Heart left ventricle (tissue), 16 donors: ENCODE measurements around the gene REM2. TPM values are rescaled to one million over a fixed set of nuclear protein-coding genes. Genes with fewer than 3 reads are reported as not detected.

Experiments
- ATAC-seq, 4 donors: fragments of 200-7000 bp; cut with Tn5 transposase; one replicate each; pipeline ENCODE4 v1.9.1; 2020 to 2022; ENCODE audit warnings: moderate library complexity in 4 of 4, mild to moderate bottlenecking in 3 of 4, moderate number of reproducible peaks in 1 of 4
- DNase-seq, 5 donors: peaks; one replicate each; pipeline ENCODE4 v3.0.0-alpha.2; 2020
- H3K27ac ChIP-seq, 12 donors: fragments of 200-600 bp; sonication (generic) in 4 of 12; one replicate each; pipeline versions ENCODE4 v1.5.0 to v1.8.0; 2016 to 2022; ENCODE audit warnings: mild to moderate bottlenecking in 2 of 12
- H3K27me3 ChIP-seq, 9 donors: fragments of 200-600 bp; sonication (generic) in 2 of 9; one replicate each; pipeline versions ENCODE4 v1.5.1 to v1.8.0; 2016 to 2022; ENCODE audit warnings: mild to moderate bottlenecking in 3 of 9
- H3K36me3 ChIP-seq, 9 donors: fragments of 200-600 bp; sonication (generic) in 2 of 9; one replicate each; pipeline versions ENCODE4 v1.5.0 to v1.8.0; 2018 to 2022; ENCODE audit warnings: mild to moderate bottlenecking in 2 of 9
- H3K4me1 ChIP-seq, 12 donors: fragments of 200-600 bp; sonication (generic) in 4 of 12; one replicate each; pipeline versions ENCODE4 v1.5.0 to v1.8.0; 2016 to 2022; ENCODE audit warnings: mild to moderate bottlenecking in 3 of 12
- H3K4me3 ChIP-seq, 12 donors: fragments of 200-600 bp; sonication (generic) in 4 of 12; one replicate each; pipeline versions ENCODE4 v1.5.0 to v1.8.0; 2017 to 2022; ENCODE audit warnings: mild to moderate bottlenecking in 9 of 12, moderate library complexity in 4 of 12
- H3K9me3 ChIP-seq, 12 donors: fragments of 200-600 bp; sonication (generic) in 4 of 12; one replicate each; pipeline versions ENCODE4 v1.5.0 to v1.8.0; 2016 to 2022; ENCODE audit warnings: mild to moderate bottlenecking in 1 of 12
- POLR2A ChIP-seq, 2 donors: fragments of 450-650 bp; IDR thresholded peaks; one replicate each; pipeline ENCODE4 v1.6.1; 2017; ENCODE audit warnings: antibody characterized with exemption in 2 of 2, mild to moderate bottlenecking in 2 of 2, moderate library complexity in 2 of 2
- WGBS, 4 donors: extraction: QIAGEN DNeasy Blood & Tissue Kit in 2 of 4; methylation state at CpG; one replicate each; pipeline versions ENCODE4 v1.1.5 to v1.1.7; 2013 to 2018; 5-methylcytosine and 5-hydroxymethylcytosine counted together
- intact Hi-C, 10 donors: fragments of 100-400 bp; cut with DNase I; formaldehyde crosslinking; loops; one replicate each; pipeline versions ENCODE4 v1.11.1 to v1.14.2; 2022
- polyA plus RNA-seq, 2 donors: library from polyadenylated mRNA; stranded (reverse); fragments of 200-250 nt; gene quantifications; one replicate each; pipeline ENCODE4 v1.2.3, GENCODE V29; 2013
- total RNA-seq, 9 donors: library from RNA; depleted of rRNA in 2 of 9; stranded (reverse); fragments of >200 nt in 2 of 9; fragmentation: NEBNext Ultra II Directional in 3 of 9; extraction: Animal tissue kit (Norgen Biotek cat#: 25700) in 3 of 9; gene quantifications; one replicate each; pipeline versions ENCODE4 v1.1.0 to v1.2.4, GENCODE V29; 2016 to 2023
- TF ChIP-seq, protein P1 (sequence below), 12 donors: fragments of 200-600 bp; sonication (generic) in 4 of 12; IDR thresholded peaks; one replicate each; pipeline versions ENCODE4 v1.5.0 to v1.8.0; 2018 to 2022; ENCODE audit warnings: antibody characterized with exemption in 12 of 12, mild to moderate bottlenecking in 5 of 12
- donor health status: ischemic (EF 13 %, LVEDD 7.1; RV severe dilation, severe dysfunction).
- donor health status: healthy with polysubstance abuse.
- donor health status: DM: no; HTN: yes; CAD: no.
- donor health status: DM: no; HTN: no; CAD: no.
- donor health status: ischemic (EF 25% LVEDD 6.9; RV normal size, moderate dysfunction).
- donor health status: ischemic (EF 25% LVEDD 5.7; RV mildly dilated, moderate dysfunction).
- donor health status: healthy.
- donor health status: DM: yes; HTN: yes; CAD: no.
- donor health status: ischemic (EF 35%, LVEDD 5.7; RV mildly dilated, moderate dysfunction).
- donor health status: nonischemic (EF 11% LVEDD 7.7; RV severe dilation, severe dysfunction).
- donor health status: DM: yes; HTN: yes; CAD: no.
- donor health status: PGD.
- donor health status: ischemic (EF 29% LVEDD 5.4; RV normal size, mild dysfunction).
- donor health status: nonischemic (EF 23%, LVEDD 6.1; RV moderate dilation, normal function).

Gene REM2
- total and polyA plus RNA-seq, 11 donors: 0.06 to 0.21 TPM; not detected in 9

DNA sequence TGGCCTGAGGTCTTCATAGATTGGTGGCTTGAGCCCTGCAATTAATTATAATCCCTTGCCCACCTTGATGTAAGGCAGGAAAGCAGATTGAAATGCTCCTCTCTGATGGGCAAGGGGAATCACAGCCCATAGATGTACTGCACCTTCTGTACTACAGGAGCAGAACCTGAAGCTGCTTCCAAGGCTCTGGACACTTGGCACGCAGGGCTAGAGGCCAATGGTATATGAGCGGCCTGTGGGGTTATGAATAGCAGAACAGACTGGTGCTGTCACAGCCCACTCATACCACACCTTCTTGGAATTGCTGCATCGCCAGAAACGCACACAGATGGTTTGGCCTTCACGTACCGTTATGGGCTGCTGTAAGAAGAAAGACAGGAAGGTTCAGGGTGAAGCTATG is 37.7 kb downstream of the REM2 start:
- no peak for TF ChIP-seq POLR2A (IDR thresholded peaks at IDR 0.05)
- TF ChIP-seq, protein P1, sequence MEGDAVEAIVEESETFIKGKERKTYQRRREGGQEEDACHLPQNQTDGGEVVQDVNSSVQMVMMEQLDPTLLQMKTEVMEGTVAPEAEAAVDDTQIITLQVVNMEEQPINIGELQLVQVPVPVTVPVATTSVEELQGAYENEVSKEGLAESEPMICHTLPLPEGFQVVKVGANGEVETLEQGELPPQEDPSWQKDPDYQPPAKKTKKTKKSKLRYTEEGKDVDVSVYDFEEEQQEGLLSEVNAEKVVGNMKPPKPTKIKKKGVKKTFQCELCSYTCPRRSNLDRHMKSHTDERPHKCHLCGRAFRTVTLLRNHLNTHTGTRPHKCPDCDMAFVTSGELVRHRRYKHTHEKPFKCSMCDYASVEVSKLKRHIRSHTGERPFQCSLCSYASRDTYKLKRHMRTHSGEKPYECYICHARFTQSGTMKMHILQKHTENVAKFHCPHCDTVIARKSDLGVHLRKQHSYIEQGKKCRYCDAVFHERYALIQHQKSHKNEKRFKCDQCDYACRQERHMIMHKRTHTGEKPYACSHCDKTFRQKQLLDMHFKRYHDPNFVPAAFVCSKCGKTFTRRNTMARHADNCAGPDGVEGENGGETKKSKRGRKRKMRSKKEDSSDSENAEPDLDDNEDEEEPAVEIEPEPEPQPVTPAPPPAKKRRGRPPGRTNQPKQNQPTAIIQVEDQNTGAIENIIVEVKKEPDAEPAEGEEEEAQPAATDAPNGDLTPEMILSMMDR (IDR thresholded peaks at IDR 0.05): no peak
- 50 to 69% (median 59%) methylated on average over 6 of the region's 6 CpGs for WGBS, 4 donors
- H3K36me3 ChIP-seq: peaks cover 0 to 68% (median 55%) of the 10 kb centered on the region in 9 donors
- H3K27ac ChIP-seq: peak overlapping the region in 8 of 12 donors; percentile 37 to 100 (median 92)
- DNase-seq (peak in 4 of 5 donors; percentile 27 to 70 (median 41)), ATAC-seq (peak in 3 of 4 donors; percentile 11 to 48 (median 35))
- no peaks in the 10 kb centered on the region for H3K9me3 ChIP-seq
- intact Hi-C loops: no loop called here
- no peaks in the 10 kb centered on the region for H3K27me3 ChIP-seq
- no peak overlapping the region for H3K4me3 ChIP-seq
- peaks cover 0 to 43% (median 24%) of the 10 kb centered on the region in 12 donors for H3K4me1 ChIP-seq

DNA sequence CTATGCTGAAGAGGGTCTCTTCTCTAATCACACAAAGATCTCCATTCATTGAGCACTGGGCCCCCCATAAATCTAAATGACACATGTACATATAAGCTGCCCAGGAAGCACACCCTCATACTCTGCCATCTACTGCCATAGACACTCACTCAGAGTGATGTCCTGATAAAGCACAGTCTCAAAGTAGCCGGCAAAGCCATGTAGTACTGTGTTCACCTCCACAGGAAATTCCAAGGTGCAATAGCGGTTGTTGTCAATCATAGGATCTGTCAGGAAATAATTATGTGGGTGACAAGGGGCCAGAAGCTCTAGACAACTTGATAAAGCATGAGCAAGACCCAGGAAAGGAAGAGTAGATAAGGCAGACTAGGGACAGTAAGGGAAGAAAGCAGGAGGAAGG is 39.3 kb downstream of the REM2 start:
- DNase-seq (no peak), ATAC-seq (no peak)
- Histone ChIP-seq H3K9me3 (no peaks in the 10 kb centered on the region), H3K27ac (no peak overlapping the region), H3K4me1 (peaks cover 0 to 27% (median 17%) of the 10 kb centered on the region in 12 donors), H3K36me3 (peaks cover 0 to 72% (median 68%) of the 10 kb centered on the region in 9 donors), H3K4me3 (no peak overlapping the region), H3K27me3 (no peaks in the 10 kb centered on the region)
- intact Hi-C loops: no loop called here
- no peak for TF ChIP-seq POLR2A (IDR thresholded peaks at IDR 0.05)
- WGBS, 4 donors: 71 to 83% (median 76%) methylated on average over 2 of the region's 2 CpGs

DNA sequence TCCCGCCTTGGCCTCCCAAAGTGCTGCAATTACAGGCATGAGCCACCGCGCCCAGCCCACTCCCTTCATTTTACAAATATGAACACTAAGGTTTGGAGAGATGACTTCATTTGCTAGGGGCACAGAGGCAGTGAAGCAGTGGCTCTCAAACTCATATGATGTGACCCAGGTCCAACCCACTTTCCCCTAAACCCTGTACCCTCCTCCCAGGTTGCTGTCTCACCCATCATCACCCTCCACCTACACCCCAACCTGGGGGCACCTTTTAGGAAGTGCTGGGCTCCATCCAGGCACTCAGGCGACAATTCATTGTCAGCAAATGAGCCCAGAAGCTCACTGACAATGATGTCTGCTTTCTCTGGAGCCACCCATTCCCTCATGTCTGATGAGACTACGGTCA is 40.7 kb downstream of the REM2 start:
- WGBS, 4 donors: 98 to 100% (median 98%) methylated on average over 5 of the region's 5 CpGs
- H3K4me1 ChIP-seq: peaks cover 0 to 28% (median 21%) of the 10 kb centered on the region in 12 donors
- DNase-seq (no peak), ATAC-seq (no peak)
- H3K4me3 ChIP-seq: no peak overlapping the region
- TF ChIP-seq, protein P1 (IDR thresholded peaks at IDR 0.05): no peak
- TF ChIP-seq POLR2A (IDR thresholded peaks at IDR 0.05): no peak
- H3K36me3 ChIP-seq: peaks cover 0 to 73% (median 68%) of the 10 kb centered on the region in 9 donors
- intact Hi-C loops: no loop called here
- no peaks in the 10 kb centered on the region for H3K27me3 ChIP-seq
- no peaks in the 10 kb centered on the region for H3K9me3 ChIP-seq
- no peak overlapping the region for H3K27ac ChIP-seq

GRCh38 chr14:22925513-22925912 is 42.5 kb downstream of the REM2 start:
- intact Hi-C loops: loop anchor here in 1 of 10 donors (5.0 kb wide), 1 partner anchor 53 kb away; the partner anchor contains the start of gene LRP10
- WGBS, 4 donors: 95 to 99% (median 96%) methylated on average over 8 of the region's 8 CpGs
- Histone ChIP-seq H3K36me3 (peaks cover 0 to 68% (median 62%) of the 10 kb centered on the region in 9 donors), H3K4me1 (peaks cover 0 to 28% (median 14%) of the 10 kb centered on the region in 12 donors), H3K4me3 (no peak overlapping the region), H3K27ac (no peak overlapping the region), H3K27me3 (no peaks in the 10 kb centered on the region), H3K9me3 (no peaks in the 10 kb centered on the region)
- TF ChIP-seq, protein P1 (IDR thresholded peaks at IDR 0.05): no peak
- no peak for TF ChIP-seq POLR2A (IDR thresholded peaks at IDR 0.05)
- DNase-seq: no peak
- ATAC-seq: no peak

DNA sequence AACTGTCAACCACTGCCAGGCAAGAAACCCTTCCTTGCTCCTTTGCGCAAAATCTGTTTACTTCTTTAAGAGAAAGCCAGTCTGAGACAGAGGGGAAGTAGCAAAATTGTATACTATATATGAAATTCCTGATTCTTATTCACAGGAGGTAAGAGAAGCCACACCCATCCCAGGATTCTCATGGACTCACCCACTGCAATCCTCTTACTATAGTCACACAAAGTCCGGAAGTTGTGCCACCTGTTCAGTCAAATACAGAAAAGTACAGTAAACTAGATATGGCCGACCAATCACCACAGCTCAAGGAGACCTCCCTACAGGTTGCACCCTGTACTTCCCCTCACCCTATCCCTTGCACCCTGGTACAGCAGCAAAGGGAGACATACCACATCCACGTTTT is 43.3 kb downstream of the REM2 start:
- DNase-seq (no peak), ATAC-seq (no peak)
- Histone ChIP-seq H3K4me3 (no peak overlapping the region), H3K4me1 (peaks cover 0 to 28% (median 13%) of the 10 kb centered on the region in 12 donors), H3K9me3 (no peaks in the 10 kb centered on the region), H3K27me3 (no peaks in the 10 kb centered on the region), H3K27ac (no peak overlapping the region), H3K36me3 (peaks cover 0 to 60% (median 54%) of the 10 kb centered on the region in 9 donors)
- TF ChIP-seq POLR2A (IDR thresholded peaks at IDR 0.05): no peak
- TF ChIP-seq, protein P1 (IDR thresholded peaks at IDR 0.05): no peak
- intact Hi-C loops: loop anchor here in 1 of 10 donors (5.0 kb wide), 1 partner anchor 54 kb away; the partner anchor contains the start of gene LRP10
- 86 to 93% (median 89%) methylated on average over 4 of the region's 4 CpGs for WGBS, 4 donors
